GM21360 (cell line): ENCODE results near the gene CLEC7A.

Source experiments
- ATAC-seq: cut with Tn5 transposase; IDR thresholded peaks from one replicate; pipeline ENCODE4 v1.9.1; 2021; ENCODE audit warnings: mild to moderate bottlenecking, moderate library complexity; ENCODE audit not compliant: unreplicated experiment

The CLEC7A gene

GRCh38 chr12:10097521-10097920 lies 32.5 kb downstream of the CLEC7A start:
- ATAC-seq = no peak

GRCh38 chr12:10095971-10096370 lies 34.0 kb downstream of the CLEC7A start:
- ATAC-seq = no peak

- ATAC-seq = no peak
Observed at GRCh38 chr12:10094646-10095395, 35.2 kb downstream of the CLEC7A start.

GRCh38 chr12:10088955-10089900 lies 40.8 kb downstream of the CLEC7A start:
- ATAC-seq = no peak

GRCh38 chr12:10088031-10088430 lies 42.0 kb downstream of the CLEC7A start:
- ATAC-seq = no peak

- no peak for ATAC-seq
Observed at GRCh38 chr12:10086387-10086786, 43.6 kb downstream of the CLEC7A start.

GRCh38 chr12:10084733-10085132 lies 45.3 kb downstream of the CLEC7A start:
- ATAC-seq = no peak

- no peak for ATAC-seq
Observed at GRCh38 chr12:10082117-10082874, 47.7 kb downstream of the CLEC7A start.

GRCh38 chr12:10075451-10075850 lies 54.5 kb downstream of the CLEC7A start:
- no peak for ATAC-seq

GRCh38 chr12:10073261-10073660 lies 56.7 kb downstream of the CLEC7A start:
- ATAC-seq = no peak

GRCh38 chr12:10072131-10072530 lies 57.9 kb downstream of the CLEC7A start:
- no peak for ATAC-seq

- no peak for ATAC-seq
Observed at GRCh38 chr12:10070380-10070779, 59.6 kb downstream of the CLEC7A start.

GRCh38 chr12:10069976-10070375 lies 60.0 kb downstream of the CLEC7A start:
- ATAC-seq = no peak

GRCh38 chr12:10069099-10069498 lies 60.9 kb downstream of the CLEC7A start:
- ATAC-seq = no peak

GRCh38 chr12:10068644-10069043 lies 61.4 kb downstream of the CLEC7A start:
- no peak for ATAC-seq

- ATAC-seq = no peak
Observed at GRCh38 chr12:10067942-10068341, 62.1 kb downstream of the CLEC7A start.

- ATAC-seq = no peak
Observed at GRCh38 chr12:10067264-10067663, 62.7 kb downstream of the CLEC7A start.
